T-helper 1 cell treated with Interleukin-12 subunit alpha and Interleukin-12 subunit beta and Interleukin-4 antibody, amounts not matched to agents 30 ng/mL and 1 ng/mL, for 36 hours (primary cell): ENCODE data around the gene SLC38A8. TPM values are rescaled to one million over a fixed set of nuclear protein-coding genes. Genes with fewer than 3 reads are reported as not detected.

Source experiments
- intact Hi-C: fragments of 100-400 bp; cut with micrococcal nuclease; formaldehyde crosslinking; loops from one replicate; pipeline ENCODE4 v1.15.1; 2024
- total RNA-seq: library from RNA; stranded (reverse); gene quantifications from 2 replicates; pipeline ENCODE4 v1.2.3, GENCODE V29; 2022

SLC38A8 gene
- total RNA-seq, 1 donor from 2014 or later, result not detected

DNA sequence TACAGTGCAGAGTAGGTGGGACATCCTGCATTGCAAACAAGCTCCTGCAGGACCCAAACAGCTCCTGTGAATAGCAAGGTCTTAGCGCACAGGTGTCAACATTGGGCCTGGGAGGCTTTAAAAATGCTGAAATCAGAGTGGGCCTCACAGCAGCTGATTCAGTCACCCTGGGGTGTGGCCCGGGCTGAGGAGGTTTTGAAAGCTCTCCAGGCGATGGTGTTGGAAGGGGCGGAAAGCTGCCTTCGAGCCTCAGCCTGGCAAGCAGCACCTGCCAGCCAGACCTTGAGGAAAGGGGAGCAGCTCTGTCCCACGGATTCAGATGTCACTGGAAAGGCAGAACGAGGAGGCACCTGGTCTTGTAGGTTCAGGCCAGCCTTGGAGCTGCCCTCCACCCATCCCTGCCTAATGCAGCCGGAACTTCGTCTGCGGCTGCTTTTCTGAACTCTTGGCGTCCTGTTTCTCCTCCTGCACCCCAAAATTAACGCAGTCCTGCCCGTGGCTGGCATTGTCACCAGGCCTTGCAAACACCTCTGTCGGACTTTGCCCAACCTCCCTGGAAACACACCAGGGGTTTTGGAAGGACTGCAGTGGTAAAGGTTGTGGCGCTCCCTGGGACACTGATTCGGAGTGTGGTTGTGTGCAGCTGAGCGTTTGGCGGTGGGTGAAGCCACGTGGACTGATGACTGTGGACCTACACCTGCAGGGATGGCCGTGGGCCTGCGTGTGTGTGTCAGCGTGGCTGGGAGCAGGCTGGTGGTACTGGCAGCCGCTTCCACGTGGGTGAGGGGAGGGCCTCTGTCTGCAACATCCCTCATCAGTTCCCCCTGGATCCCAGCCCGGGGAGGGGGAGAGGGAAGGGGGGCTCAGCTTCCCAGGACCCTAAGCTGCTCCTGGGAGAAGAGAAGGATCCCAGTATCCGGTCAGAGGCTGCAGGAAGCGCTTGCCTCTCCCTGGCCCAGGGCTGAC lies 71.1 kb downstream of the SLC38A8 start:
- intact Hi-C loops, result no loop called here

GRCh38 chr16:83970430-83970815 lies 72.2 kb downstream of the SLC38A8 start:
- intact Hi-C loops, result no loop called here

- intact Hi-C loops, result no loop called here
Observed at GRCh38 chr16:83969771-83970429, 72.7 kb downstream of the SLC38A8 start.

GRCh38 chr16:83968891-83969649 lies 73.5 kb downstream of the SLC38A8 start:
- intact Hi-C loops, result no loop called here

GRCh38 chr16:83968306-83968851 lies 74.2 kb downstream of the SLC38A8 start:
- intact Hi-C loops, result no loop called here

- intact Hi-C loops, result no loop called here
Observed at GRCh38 chr16:83967838-83968305, 74.7 kb downstream of the SLC38A8 start, which contains the start of gene NECAB2. TSS of gene NECAB2 (plus strand) at chr16:83968244. CDS start at chr16:83968649, 405 bp downstream.

DNA sequence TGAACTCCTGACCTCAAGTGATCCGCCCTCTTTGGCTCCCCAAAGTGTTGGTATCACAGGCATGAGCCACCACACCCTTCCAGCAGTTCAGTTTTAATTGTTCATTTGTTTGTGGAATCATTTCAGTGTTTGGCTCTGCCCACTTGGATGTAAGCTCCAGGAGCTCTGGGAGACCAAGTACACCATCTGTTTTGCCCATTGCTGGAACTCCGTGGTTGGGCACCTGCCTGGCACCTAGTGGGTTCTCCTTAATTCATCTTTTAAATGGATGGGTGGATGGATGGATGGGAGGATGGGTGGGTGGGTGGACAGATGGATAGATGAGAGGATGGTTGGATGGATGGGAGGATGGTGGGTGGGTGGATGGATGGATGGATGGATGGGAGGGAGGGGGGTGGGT lies 75.5 kb downstream of the SLC38A8 start:
- intact Hi-C loops, result no loop called here

GRCh38 chr16:83966153-83966696 lies 76.4 kb downstream of the SLC38A8 start:
- intact Hi-C loops, result no loop called here

DNA sequence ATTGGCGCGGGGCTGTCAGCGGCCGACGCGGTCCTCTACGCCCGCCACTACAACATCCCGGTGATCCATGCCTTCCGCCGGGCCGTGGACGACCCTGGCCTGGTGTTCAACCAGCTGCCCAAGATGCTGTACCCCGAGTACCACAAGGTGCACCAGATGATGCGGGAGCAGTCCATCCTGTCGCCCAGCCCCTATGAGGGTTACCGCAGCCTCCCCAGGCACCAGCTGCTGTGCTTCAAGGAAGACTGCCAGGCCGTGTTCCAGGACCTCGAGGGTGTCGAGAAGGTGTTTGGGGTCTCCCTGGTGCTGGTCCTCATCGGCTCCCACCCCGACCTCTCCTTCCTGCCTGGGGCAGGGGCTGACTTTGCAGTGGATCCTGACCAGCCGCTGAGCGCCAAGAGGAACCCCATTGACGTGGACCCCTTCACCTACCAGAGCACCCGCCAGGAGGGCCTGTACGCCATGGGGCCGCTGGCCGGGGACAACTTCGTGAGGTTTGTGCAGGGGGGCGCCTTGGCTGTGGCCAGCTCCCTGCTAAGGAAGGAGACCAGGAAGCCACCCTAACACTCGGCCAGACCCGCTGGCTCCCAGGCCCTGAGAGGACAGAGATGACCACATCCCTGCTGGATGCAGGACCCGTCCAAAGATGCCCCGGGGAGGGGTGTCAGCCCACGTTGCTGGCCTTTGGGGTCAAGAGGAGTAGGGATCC lies 77.0 kb downstream of the SLC38A8 start:
- intact Hi-C loops, result no loop called here

DNA sequence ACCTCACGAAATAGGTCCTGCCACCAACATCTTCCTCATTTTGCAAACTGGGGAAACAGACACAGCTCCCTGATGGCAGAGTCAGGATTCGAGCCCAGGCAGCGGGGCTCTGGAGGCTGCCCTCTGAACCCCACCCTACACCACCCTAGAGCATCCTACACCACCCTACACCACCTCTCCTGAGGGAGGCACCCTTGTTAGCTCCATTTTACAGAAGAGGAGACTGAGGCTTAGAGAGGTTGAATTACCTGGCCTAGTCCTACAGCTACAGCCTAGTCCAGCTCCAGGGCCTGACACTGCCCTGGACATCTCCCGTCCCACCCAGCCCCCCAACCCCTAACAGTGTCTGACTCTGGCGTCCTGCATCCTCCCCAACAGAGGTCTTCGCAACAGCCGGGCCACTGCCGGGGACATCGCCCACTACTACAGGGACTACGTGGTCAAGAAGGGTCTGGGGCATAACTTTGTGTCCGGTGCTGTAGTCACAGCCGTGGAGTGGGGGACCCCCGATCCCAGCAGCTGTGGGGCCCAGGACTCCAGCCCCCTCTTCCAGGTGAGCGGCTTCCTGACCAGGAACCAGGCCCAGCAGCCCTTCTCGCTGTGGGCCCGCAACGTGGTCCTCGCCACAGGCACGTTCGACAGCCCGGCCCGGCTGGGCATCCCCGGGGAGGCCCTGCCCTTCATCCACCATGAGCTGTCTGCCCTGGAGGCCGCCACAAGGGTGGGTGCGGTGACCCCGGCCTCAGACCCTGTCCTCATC lies 77.7 kb downstream of the SLC38A8 start:
- intact Hi-C loops, result no loop called here

DNA sequence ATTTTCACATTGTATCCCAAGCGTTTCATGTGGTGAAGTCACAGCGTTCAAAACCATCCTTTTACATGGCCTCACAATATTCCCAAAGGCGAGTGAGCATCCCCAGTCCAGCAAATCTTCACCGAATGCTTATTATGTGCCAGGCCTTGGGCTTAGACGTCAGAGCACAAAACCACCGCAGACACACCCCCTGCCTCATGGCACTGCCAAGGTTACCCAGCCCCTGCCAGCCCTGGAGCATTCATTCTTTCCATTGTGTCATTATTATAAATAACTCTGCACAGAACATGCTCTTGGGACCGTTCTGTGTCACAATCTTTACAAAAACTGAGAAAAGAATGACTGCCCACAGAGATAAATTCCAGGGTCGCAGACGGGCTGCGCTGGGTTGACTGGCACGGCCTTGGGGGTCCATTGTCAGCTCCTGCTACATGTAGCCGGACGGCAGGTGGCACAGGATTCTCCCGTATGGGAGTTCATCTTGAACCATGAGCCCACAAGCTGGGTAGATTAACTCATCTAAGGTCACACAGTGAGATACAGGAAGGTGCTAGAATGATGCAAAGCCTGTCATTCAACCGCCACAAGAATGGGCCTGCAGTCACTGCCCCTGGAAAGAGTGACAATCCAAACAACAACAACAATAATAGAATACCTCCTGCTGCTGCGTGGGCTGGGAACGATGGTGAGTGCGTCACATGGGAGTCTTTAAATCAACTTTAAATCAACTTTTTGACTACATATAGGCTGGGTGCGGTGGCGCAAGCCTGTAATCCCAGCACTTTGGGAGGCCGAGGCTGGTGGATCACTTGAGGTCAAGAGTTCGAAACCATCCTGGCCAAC lies 79.1 kb downstream of the SLC38A8 start:
- intact Hi-C loops, result no loop called here

DNA sequence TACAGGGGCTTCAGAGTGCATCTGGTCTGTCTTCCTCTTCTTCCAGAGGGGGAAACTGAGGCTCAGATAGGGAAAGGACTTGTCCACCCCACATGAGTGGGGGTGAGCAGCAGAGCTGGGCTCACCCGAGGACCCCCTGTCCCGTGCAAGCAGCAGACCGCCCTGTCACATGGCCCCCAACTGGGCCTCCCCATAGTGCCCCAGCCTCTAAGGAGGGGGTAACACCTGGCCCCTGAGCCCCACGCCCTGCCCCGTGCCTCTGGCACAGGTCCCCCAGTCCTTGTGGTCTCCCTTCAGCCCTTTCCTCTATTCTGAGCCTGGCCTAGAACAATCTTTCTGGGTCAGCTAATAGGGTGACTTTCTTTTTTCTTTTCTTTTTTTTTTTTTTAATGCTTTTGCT lies 81.0 kb downstream of the SLC38A8 start:
- intact Hi-C loops, result no loop called here

- intact Hi-C loops, result no loop called here
Observed at GRCh38 chr16:83960521-83961249, 81.9 kb downstream of the SLC38A8 start.

Other genes with a start within 250 kb of the SLC38A8 start
- 70.4 and 82.9 TPM in 2 replicates for gene HSBP1, start 234.8 kb downstream of the SLC38A8 start, total RNA-seq
- 5.6 and 6.2 TPM in 2 replicates for gene MLYCD, start 143.7 kb downstream of the SLC38A8 start, total RNA-seq
- 0.24 and 0.51 TPM in 2 replicates for gene OSGIN1, start 89.6 kb downstream of the SLC38A8 start, total RNA-seq
- not detected in 2 replicates for gene NECAB2, start 74.6 kb downstream of the SLC38A8 start, total RNA-seq
- gene MBTPS1, start 74.1 kb upstream of the SLC38A8 start, total RNA-seq, result 58.2 and 65.7 TPM in 2 replicates
- 9.8 and 12.2 TPM in 2 replicates for gene HSDL1, start 102.4 kb upstream of the SLC38A8 start, total RNA-seq
- gene DNAAF1, start 102.5 kb upstream of the SLC38A8 start, total RNA-seq, result not detected in 2 replicates
- 57.4 and 62.5 TPM in 2 replicates for gene TAF1C, start 144.3 kb upstream of the SLC38A8 start, total RNA-seq
- gene ADAD2, start 148.4 kb upstream of the SLC38A8 start, total RNA-seq, result not detected in 2 replicates
- gene KCNG4, start 197.2 kb upstream of the SLC38A8 start, total RNA-seq, result not detected in 2 replicates